ENCODE data around the gene RIOK1.

Gene RIOK1

DNA sequence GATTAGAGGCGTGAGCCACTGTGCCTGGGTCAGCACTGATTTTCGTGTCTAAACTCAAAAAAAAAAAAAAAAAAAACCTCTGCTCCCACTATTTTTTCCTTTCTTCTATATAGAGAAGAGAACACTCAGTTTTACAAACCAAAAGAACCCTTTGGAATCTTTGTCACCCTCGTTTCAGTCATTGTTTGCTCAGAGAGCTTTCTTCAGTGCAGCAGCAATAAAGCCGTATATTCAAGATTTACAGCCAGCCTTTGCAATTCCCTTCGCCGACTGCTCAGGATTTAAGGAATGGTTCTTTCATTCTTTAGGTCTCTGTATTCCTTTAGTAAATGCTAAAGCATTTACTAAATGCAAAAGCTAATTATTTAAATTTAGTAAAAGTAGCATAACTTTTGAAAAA is 20.1 kb downstream of the RIOK1 start:
- no peak for DNase-seq (ENCODE audit: low read depth)

DNA sequence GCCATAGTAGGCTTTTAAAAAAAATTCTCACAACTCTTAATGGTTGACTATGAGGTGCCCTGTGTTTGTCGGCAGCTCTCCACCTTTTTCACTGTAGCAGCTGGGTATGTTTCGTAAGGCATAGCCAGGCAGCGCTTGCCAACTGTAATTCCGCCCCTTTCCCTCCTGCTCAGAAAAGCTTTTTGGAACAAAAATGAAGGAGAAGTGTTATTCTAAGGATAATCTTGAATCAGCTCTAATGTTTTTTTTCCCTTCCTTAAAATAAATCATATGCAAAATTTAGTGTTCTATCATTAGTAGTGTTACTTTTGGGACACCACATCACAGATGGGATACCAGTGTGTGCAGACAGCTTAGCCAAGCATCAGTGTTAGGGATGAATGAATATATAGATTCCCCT is 21.2 kb downstream of the RIOK1 start:
- DNase-seq (ENCODE audit: low read depth), result no peak

DNA sequence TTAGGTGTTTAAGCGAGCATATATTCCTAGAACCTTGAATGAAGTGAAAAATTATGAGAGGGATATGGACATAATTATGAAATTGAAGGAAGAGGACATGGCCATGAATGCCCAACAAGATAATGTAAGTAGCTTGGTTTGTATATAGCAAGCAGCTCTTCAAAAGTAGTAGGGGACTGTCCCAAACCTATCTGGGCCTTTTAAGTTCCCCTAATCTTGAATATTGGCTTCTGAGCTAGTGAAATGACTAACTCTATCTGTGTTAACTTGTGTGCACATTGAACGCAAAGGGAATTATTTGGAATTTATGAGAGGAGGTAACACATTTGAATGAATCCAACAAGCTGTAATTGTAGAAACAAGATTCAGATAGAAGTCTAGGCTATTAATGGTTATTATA is 21.7 kb downstream of the RIOK1 start:
- DNase-seq (ENCODE audit: low read depth), result no peak

DNA sequence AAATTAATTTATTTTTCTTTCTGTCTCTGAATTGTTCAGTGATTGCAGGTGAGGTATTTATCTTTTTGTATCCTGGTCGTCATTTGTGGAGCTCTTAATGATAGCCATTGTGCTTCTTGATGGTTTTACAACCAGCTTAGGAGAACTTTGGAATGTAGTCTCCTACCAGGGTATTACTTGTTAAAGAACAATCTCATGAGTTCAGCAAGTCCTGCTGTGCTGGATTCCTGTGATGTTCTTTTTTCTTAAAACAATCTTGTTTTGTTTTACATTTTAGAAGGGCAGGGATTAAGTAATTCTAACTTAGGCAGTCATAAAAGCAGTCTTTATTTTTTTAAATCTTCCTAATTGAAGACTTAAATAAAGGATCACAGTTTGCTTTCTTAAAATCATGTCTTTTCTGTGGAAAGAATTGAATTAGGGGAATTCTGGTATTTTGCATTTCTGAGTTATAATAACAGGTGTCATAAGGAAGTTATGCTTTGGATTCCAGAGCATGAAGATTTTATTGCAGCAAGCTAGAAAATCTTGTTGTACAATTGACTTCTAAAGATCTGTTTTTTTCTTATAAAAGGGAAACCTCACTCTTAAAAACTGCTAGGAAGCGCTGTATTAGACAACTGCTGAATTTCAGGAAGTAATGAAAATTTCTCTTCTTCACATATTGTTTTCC is 23.7 kb downstream of the RIOK1 start:
- no peak for DNase-seq (ENCODE audit: low read depth)

DNA sequence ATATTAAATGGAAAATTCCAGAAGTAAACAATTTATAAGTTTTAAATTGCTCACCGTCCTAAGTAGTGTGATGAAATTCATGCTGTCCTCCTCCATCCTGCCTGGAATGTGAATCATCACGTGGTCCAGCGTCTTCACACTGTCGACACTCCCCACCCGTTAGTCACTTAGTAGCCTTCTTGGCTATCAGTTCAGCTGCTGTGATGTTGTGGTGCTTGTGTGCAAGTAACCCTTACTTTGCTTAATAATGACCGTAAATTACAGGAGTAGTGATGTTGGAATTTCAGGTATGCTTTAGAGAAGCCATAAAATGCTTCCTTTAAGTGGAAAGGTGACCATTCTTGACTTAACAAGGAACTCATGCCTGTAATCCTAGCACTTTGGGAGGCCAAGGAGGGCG is 25.2 kb downstream of the RIOK1 start:
- DNase-seq (ENCODE audit: low read depth), result no peak

DNA sequence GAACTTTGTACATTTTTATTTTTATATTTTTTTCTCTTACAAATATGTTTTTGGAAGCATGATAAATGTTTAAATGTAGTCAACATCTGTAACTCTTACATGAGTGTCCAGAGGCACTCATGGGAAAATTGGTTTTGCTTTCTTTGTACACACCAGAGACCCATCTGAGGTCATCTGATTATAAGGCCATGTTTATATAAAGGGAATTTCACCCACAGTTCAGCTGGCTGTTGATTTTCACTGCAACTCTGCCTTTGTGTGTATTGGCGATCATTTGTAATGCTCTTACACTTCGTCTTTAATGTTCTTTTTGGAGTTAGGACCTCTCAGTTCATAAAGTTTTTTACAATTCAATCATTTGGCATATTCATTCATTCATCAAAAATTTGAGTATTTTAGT is 28.1 kb downstream of the RIOK1 start:
- no peak for DNase-seq (ENCODE audit: low read depth)

DNA sequence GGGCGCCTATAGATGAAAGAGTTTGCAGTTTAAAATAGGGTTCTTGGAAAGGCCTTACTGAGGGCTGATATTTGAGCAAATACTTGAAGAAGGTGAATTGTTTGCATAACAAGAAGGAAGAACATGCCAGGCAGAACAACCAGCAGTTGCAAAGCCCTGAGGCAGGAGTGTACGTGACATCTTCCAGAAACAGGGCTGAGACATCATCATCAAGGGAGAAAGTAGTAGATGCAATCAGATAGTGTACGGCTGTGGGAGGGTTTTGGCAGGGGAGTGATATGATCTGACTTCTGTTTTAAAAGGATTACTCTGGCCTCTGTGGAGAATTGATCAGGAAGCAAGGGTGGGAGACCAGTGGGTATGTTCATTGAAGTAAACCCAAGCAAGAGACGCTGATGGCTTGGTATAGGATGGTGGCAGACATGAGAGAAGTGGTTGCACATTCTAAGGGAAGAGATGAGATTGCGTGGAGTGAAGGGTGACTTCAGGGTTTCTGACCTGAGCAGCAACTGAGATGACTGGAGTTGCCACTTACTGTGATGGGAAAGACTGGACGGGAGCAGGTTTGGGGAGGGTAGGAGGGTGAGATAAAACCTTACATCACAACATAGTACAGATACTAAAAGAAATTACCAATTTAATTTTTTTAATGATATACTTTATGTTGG is 28.8 kb downstream of the RIOK1 start:
- no peak for DNase-seq (ENCODE audit: low read depth)

DNA sequence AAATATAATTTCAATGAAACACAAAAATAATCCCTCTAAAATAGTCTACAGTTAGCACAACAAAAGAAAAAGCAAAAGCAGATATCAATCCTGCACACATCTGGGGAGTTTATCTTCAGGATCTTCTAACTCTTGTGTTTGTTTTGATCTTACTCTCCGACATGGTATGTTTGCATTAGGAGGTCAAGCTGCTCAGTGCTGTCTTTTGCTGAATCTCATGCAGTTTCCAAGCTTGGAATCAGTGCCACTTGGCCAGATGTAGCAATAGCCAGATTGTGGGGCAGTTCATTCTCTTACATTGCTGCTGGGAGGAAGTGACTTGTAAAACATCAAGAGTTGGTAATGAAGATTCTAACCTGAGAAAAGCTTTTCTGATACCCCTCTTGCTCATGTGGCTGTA is 29.5 kb downstream of the RIOK1 start:
- DNase-seq (ENCODE audit: low read depth), result no peak

DNA sequence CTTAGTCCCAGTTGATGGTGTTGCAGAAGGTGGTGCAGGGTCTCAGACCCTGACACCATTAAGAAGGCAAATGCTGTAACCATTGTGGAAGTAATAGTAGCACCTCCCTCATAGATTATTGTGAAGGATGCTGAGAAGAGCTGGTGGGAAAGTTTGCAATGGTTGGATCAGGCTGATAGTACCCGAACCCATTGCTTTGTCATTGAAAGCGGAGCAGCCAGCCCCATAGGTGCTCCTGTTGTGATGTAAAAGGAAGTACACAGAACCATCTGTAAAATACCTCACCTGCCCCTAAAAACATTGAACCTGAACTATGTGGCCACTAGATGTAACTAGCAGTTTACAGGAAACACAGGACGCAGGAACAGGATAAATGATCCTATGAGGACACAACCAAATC is 31.5 kb downstream of the RIOK1 start:
- no peak for DNase-seq (ENCODE audit: low read depth)

DNA sequence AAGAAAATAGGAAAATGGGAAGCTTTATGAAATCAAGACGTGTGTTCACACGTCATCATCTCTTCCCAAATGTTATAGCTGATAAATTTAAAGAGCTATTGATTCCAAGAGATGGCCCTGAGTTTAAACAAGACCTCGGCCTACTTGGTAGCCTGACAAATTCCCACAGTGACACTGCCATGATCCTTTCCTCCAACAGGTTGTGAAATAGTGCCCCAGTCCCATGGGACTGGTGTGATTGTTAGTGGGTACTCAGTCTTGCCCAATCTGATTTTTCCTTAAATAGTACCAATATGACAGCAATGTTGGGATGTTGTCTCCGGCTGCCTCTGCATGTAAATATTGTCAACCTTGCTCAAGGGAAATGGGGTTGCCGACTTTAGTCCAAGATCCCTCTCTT is 34.5 kb downstream of the RIOK1 start:
- no peak for DNase-seq (ENCODE audit: low read depth)

DNA sequence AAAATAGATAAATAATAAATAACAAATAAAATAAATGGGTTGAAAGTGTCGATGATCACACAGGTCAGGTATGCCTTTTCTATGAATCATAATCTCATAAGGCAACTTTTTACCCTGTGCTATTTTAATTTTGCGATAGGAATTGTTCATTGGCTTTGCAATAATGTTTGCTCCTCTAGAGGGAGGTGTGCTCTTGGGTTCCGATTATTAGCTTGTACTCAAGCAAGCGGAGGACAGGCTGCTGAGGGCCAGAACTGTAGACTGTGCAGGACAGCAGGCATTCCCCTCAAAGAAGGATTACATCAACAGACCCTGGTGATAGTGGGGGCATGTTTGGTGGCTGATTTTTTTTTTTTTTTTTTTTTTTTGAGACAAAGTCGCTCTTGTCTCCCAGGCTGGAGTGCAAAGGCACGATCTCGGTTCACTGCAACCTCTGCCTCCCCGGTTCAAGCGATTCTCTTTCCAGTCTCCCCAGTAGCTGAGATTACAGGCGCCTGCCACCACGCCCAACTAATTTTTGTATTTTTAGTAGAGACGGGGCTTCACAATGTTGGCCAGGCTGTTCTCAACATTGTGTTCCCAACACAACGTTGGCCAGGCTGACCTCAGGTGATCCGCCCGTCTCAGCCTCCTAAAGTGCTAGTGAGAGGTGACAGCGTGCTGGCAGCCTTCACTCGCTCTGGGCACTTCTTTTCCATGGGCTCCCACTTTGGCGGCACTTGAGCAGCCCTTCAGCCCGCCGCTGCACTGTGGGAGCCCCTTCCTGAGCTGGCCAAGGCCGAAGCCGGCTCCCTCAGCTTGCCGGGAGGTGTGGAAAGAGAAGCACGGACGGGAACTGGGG is 35.6 kb downstream of the RIOK1 start:
- no peak for DNase-seq (ENCODE audit: low read depth)

DNA sequence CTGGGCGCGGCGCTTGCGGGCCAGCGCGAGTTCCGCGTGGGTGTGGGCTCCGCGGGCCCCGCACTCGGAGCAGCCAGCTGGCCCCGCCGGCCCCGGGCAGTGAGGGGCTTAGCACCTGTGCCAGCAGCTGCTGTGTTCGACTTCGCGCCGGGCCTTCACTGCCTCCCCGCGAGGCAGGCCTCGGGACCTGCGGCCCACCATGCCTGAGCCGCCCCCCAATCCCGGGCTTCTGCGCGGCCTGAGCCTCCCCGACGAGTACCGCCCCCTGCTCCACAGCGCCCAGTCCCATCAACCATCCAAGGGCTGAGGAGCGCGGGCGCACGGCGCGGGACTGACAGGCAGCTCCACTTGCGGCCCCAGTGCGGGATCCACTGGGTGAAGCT is 36.2 kb downstream of the RIOK1 start:
- no peak for DNase-seq (ENCODE audit: low read depth)

DNA sequence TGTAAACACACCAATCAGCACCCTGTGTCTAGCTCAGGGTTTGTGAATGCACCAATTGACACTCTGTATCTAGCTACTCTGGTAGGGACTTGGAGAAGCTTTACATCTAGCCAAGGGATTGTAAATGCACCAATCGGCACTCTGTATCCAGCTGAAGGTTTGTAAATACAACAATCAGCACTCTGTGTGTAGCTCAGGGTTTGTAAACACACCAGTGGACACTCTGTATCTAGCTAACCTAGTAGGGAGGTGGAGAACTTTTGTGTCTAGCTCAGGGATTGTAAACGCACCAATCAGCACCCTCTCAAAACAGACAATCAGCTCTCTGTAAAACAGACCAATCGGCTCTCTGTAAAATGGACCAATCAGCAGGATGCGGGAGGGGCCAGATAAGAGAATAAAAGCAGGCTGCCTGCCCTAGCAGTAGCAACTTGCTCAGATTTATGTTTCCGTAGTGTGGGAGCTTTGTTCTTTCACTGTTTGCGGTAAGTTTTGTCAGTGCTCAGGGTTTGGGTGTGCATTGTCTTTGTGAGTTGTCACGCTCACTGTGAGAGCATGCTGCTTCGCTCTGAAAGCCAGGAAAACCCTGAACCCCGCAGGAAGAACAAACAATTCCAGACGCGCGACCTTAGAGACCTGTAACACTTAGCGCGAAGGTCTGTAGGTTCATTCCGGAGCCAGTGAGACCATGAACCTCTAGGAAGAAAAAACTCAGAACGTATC is 37.0 kb downstream of the RIOK1 start:
- no peak for DNase-seq (ENCODE audit: low read depth)

DNA sequence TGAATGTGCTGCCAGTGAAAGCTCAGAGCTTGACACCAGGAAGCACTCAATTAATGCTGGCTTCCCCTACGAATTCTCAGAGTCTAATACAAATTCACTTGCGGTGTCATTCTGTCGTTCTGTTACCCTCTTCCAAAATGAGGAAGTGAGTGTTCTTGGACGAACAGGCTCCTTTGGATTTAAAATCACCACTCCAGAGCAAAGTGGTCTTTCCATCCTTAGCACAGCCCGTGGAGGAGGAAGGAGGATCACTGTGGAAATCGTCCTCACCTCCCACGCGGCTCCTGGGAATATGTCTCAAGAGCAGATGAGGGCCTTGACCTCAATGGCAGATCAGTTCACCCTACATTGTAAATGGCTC is 41.7 kb downstream of the RIOK1 start:
- DNase-seq (ENCODE audit: low read depth), result no peak

DNA sequence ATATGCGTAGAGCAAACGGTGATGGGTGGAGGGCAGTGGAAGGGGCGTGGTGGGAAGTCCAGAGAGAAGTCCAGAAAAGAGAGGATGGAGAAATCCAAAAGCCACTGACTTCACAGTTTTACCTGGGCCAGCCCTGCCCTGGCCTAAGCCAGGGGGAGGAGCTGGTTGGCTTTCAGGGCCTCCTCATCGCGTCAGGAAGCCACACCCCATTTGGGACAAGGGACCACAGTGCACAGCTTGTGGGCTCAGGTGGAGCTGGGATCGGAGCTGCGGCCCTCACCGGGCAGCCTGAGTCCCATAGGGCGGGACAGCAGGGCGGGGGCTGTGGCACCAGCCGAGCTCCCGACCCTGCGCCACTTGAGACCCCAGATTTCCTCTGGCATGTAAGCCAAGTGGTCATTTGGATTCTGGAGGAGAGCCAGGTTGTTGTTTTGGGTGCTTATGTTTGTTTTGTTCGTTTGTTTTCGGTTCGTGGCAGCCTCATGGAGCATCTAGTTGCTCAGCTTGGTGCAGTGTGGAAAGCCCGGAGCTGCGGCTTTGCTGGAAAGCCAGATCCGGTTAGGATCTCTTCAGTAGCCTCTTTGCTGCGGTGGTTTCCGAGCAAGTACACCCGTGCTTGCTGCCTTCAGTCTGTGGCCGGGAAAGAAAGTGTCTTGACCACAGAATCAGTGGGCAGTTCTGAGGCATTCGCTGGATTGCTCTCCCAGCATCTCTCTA is 42.2 kb downstream of the RIOK1 start:
- DNase-seq (ENCODE audit: low read depth), result no peak

DNA sequence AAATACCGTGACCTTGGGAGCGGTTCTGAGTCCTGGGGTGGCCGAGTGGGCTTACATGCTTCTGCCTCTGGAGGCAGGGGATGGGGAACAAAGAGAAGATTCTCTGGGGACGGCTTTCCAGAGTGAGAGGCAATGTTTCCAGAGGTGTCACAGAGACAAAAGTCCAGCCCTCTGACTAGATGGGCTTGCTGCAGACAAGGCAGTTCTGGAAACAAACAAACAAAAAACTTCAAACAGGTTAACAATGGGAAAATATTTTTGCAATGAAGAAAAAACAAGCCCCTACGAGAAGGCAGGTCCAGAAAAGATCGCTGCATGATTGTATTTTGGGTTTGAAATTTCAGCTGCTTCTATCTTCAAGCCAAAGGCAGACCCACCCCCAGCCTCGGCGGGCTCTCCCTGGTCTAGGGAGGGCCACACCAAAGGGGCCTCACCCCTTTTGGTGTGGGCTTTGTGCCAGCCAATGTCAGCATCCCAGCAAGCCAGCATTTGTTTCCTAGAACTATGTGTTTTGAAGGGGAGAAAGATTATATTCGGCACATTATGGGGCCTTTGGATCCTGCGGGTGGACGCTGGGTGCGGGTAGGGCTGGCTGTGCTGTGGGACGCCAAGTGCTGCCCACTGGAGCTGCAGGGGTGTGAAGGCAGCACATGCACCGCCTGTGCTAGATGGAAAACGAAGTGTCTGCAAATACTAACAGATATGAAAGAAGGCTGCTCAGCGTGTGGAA is 42.9 kb downstream of the RIOK1 start:
- DNase-seq (ENCODE audit: low read depth), result no peak

DNA sequence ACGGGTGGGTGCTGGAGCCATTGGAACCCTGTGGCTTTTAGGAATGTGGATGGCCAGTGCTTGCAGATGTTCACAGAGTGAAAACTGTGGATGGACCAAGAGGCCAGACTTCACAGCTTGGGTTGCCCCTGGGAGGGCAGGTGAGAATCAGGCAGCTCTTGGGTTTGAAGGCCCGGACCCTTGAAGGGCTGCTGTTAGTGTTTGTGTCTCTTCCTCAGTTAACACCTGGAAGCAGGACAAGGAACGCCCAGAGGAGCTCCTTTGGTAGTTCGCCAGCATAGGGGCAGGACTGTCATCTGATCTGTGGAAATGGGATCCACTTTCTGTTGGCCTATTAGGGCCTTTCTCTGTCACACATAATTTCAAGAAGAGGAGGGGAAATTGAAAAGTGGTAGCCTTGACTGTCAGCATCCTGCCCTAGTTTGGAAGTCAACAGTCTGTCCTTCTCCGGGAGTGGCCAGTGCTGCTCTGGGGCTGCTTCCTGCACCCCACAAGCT is 43.6 kb downstream of the RIOK1 start:
- DNase-seq (ENCODE audit: low read depth), result no peak

DNA sequence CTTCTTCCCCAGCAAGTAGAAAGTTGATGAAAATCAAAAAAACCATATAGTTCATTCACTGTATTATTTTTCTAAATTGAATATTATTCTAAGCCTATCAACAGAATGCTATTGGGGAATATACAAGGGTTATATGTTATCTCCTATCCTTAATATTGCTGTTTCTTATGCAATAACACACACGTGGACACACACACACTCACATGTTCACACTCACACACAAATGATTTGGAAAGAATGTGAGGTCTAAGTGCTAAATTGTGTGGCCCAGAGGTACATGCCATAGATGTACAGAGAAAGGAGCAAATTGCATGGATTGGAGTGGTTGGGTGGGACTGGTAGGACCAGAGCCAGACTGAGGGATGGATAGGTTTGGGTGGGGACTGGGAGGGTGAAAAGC is 45.1 kb downstream of the RIOK1 start:
- no peak for DNase-seq (ENCODE audit: low read depth)

DNA sequence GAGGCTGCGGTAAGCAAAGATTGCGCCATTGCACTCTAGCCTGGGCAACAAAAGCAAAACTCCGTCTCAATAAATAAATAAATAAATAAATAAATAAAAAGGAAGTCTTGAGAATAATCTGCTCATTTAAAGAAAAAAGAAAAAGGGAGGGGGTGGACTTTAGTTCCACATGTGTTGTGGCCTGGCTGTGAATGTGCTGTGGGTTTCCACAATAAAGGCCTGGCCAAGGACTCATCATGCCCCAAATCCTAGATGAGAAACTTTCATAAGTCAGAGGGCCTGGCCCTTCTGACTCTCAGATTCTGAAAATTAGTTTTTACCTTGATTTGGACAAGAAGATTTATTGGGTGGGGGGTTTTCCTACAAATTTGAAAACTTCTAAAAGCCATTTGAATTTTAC is 48.4 kb downstream of the RIOK1 start:
- DNase-seq (ENCODE audit: low read depth), result no peak

DNA sequence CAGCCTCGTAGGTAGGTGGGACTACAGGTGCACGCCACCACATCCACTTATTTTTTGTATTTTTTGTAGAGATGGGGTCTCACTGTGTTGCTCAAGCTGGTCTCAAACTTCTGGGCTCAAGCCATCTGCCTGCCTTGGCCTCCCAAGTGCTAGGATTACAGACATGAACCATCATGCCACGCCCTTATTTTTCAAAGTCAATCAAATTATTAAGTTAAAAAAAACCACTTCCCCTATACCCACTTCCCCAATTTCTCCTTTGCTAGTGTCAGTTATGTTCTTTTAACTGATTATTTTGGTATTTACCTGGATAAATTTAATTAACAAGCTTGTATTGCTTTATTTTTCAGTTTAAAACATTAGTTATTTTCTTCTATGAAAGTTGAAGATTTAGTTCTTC is 49.6 kb downstream of the RIOK1 start:
- DNase-seq (ENCODE audit: low read depth), result no peak

DNA sequence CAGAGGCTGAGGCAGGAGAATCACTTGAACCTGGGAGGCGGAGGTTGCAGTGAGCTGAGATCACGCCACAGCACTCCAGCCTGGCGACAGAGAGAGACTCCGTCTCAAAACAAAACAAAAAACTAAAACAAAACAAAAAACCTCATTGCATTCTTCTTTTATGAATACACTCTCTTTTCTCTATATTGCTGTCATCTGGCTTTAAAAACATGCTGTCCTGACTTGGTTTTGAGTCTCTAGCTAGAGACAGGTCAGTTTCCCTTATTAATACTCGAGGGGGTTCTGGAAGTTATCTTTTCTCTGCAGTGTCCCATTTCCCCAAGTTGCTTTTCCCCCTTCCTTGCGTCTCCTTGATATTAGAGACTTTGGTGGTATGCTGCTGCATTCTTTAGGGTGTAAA is 50.9 kb downstream of the RIOK1 start:
- DNase-seq (ENCODE audit: low read depth), result no peak

All from activated T-cell treated with anti-CD3 and anti-CD28 coated beads for 1 hour (primary cell).